AG08395 (cell line): Measurements from ENCODE around the gene PIP5K1B.

ENCODE experiments used
- DNase-seq: peaks from one replicate; pipeline ENCODE4 v3.0.0; 2012; ENCODE audit warnings: mixed read lengths, low spot score

PIP5K1B gene

DNA sequence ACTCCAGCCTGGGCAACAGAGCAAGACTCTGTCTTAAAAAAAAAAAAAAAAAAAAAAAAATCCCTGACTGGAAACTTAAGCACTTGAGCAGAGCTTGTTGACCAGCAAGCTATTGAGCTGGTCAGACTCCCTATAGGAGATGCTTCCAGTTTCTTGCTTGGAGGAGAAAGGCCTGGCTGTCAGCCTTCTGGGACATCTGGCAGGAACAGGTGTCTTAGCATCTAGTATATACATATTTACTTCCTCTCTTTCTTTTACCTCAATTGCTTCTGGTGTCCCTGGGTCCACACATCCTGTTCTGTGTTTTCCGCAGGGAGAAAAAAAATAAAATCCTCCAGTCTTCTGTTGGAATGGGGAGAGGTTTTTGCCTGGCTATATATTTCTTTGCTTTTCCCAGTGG, 248.7 kb downstream of the PIP5K1B start:
- no peak for DNase-seq

DNA sequence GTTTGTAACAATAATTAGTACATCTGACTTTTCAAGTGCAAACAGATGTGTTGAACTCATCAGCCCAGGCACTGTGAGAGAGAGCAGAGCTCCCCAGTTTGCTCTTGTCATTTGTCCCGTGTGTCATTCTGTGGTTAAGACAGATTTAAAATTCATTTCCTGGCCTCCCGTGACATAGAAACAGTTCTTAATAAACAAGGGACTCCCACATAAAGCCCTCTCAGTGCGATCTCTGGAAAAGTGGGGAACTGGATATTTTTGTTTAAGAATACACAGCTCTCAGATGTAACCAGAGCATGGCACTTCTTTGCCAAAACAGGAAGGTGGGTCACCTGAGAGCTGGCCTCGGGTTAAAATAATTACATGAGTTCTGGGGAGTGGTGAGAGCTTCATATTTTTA, 250.3 kb downstream of the PIP5K1B start:
- no peak for DNase-seq

GRCh38 chr9:68957479-68957878, 252.4 kb downstream of the PIP5K1B start:
- DNase-seq: no peak

- DNase-seq: no peak
Measured at GRCh38 chr9:68961587-68961986, 256.5 kb downstream of the PIP5K1B start.

GRCh38 chr9:68963416-68963815, 258.4 kb downstream of the PIP5K1B start:
- no peak for DNase-seq

DNA sequence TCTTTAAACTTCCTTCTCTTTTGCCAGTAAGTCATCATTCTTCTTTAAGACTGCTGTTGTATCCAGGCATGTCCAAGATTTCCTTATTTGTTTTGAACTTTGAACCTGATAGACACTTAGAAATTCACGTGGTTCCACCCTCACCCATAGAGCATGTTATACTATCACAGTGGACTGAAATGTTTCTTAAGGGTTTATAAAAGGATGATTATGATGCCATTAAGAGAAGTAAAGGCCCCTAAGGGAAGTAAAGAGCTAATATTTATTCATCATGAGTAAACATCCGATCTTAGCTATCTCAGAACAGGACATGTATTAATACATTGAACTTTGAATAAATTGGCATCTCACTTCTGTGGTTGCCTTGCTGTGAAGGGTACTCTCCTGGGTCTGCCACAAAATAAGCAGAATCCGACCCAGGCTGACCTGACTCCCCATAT, 259.1 kb downstream of the PIP5K1B start:
- DNase-seq: no peak

DNA sequence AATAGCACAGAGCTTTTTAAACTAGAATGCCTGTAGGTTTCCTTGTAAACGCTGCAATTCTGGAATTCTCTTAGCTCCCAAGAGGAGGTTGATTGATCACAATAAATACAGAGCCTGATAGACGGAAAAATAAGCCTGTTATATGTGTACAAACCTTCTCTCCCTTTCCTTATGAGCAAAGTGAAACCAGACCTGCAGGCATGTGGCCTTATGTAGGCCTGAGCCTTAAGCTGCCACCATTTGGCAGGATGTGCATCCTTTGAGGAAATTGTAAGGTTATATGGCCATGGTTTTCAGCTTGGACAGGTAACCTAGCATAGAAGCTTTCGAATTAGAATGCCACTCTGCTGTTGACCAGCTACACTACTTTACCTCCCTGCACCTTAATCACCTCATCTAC, 259.7 kb downstream of the PIP5K1B start:
- DNase-seq: no peak

DNA sequence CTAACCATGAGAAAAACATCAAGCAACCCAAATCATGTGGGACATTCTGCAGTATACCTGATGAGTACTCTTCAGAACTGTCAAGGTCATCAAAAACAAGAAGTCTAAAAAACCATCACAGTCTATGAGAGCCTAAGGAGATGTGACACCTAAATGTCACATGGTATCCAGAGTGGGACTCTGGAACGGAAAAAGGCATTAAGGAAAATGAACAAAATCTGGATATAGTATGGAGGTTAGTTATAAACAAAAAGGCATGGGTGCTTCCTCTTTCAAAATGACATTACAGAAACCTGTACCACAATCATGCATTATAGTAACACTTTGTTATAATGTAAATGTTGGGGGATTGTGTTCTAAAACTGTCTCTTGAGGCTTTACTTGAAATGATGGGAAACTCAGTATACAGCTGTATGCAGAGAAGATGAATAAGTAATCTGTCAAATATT, 261.5 kb downstream of the PIP5K1B start:
- DNase-seq: no peak

GRCh38 chr9:68967800-68968199, 262.8 kb downstream of the PIP5K1B start:
- DNase-seq: no peak

GRCh38 chr9:68969538-68969937, 264.5 kb downstream of the PIP5K1B start:
- no peak for DNase-seq

DNA sequence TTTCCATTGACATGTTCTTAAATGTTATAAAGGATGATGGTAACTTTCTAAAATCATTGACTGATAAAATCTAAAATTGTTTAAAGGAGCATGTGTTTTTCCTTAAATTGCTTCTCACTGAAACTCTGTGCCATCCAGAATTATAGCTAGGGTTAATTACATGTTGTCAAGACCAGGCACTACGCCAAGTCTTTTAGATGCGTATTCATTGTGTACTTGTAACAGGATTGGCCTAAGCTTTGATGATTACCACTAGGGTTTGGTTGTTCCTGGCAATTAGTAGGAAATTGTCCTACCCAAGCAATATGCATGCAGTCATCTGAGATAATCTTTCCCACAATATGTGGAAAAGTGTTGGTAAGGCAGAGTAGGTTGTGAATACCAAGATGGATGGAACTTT, 265.1 kb downstream of the PIP5K1B start:
- DNase-seq: no peak

DNA sequence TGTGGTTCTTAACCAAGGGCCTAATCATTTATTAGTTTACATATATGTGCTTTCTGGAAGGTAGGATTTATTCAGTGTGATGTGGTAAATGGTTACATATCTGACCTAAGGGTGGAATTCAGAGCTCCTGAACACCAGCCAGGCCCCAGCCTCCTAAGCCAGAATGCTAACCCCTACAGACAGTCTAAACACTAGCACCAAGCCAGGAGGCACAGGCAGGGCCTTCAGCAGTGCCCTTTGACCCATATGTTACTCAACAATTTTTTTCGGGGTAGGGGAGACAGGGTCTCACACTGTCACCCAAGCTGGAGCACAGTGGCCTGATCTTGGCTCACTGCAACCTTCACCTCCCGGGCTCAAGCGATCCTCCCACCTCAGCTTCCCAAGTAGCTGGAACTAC, 268.6 kb downstream of the PIP5K1B start:
- DNase-seq: no peak

DNA sequence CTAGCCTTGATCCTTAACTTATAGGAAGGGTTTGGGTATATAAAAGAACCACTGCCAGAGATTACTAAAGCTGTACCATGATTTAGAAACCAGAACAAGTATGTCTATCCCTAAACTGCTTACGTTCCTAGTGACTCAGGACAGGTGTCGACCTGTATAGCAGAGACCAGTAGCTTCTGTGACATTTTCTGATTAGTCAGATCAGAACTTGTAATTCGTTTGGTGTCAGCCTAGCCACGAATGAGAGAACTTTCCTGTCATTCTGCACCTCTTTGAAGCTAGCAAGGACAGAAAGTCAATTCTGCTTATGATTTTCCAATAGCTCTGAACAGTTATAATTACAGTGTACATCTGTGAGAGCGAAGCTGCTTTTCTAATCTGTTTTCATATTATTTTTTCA, 269.4 kb downstream of the PIP5K1B start:
- no peak for DNase-seq

- no peak for DNase-seq
Measured at GRCh38 chr9:68974901-68975300, 269.9 kb downstream of the PIP5K1B start.

GRCh38 chr9:68975365-68976043, 270.5 kb downstream of the PIP5K1B start:
- no peak for DNase-seq

DNA sequence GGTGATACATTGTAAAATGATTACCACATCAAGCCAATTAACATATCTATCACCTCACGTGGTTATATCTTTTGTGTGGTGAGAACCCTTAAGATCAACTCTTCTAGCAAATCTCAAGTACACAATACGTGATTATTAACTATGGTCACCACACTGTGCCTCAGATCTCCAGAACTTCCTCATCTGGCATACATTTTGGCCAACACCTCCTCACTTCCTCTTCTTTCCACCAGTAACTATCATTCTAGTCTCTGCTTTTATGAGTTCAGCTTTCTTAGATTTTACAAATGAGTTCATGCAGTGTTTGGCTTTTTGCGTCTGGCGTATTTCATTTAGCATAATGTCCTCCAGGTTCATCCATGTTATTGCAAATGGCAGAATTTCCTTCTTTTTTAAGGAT, 273.0 kb downstream of the PIP5K1B start:
- no peak for DNase-seq

GRCh38 chr9:68978501-68978900, 273.5 kb downstream of the PIP5K1B start:
- DNase-seq: no peak

GRCh38 chr9:68979538-68980314, 274.7 kb downstream of the PIP5K1B start:
- no peak for DNase-seq

DNA sequence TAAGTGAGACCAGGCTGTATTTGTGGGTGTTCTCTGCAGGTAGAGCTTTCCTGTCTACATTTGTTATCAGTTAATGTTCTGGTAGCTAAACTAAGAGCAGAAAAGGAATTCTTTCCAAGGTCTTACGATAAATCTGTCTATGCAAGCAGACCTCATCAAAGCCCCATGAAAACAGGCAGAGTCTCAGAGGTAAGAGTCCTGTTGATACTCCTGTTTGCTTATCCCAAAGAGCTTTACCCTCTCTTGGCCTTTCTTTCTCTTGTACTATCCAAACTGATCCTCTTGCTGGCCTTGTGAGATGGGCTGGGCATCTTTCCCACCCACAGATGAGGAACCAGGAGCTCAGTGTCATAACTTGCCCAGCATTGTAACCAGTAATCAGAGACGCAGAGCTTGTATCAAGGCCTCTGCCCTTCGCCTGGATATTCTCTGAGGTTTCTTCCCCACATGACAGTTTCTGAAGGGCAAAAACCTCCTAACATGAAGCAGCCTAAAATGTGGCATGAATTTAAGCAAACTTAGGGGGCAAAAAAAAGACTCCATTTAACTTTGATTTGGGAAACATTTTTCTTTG, 275.4 kb downstream of the PIP5K1B start:
- no peak for DNase-seq

DNA sequence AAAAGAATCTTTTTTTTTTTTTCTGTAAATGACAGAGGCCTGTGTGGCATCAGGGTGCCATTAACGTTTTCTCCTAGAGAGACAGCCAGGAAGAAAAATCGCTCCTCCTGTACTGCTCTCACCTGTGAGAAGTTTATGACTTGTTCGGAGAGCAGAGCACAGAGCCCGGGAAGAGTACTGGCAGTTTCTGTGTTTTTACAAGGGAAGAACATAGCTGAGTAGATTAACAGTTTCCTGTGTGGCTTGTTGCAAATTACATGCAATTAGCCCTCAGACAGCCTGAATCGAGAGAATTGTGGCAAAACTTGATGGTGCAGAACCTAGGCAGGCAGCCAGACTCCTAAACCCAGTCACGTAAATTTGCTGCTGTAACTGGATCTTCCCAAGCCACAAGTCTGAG, 276.7 kb downstream of the PIP5K1B start:
- no peak for DNase-seq

DNA sequence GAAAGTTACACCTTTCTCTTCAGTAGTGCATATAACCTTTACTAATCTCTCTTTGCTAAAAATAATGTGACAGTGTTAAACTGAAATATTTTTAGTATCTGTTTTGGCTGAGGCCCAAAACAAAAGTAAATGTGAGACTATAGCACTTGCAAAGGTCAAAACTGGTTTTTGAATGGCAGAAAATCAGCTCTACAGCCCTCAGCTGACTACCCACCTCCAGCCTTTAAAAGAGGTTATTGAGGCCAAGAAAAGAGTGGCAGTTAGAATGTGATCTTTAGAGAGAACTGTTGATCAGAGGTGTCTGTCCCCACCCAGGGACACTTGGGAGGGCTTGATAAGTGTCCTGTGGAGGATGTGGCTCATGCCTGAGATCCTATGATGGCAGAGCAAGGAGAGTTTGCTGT, 278.0 kb downstream of the PIP5K1B start:
- no peak for DNase-seq

GRCh38 chr9:68983522-68984424, 278.7 kb downstream of the PIP5K1B start:
- no peak for DNase-seq
